ENCODE measurements around the gene COG3. TPM values are rescaled to one million over a fixed set of nuclear protein-coding genes. Genes with fewer than 3 reads are reported as not detected.

Gene COG3
- total RNA-seq, 1 experiment from 2014 or later = 17.6 TPM

DNA sequence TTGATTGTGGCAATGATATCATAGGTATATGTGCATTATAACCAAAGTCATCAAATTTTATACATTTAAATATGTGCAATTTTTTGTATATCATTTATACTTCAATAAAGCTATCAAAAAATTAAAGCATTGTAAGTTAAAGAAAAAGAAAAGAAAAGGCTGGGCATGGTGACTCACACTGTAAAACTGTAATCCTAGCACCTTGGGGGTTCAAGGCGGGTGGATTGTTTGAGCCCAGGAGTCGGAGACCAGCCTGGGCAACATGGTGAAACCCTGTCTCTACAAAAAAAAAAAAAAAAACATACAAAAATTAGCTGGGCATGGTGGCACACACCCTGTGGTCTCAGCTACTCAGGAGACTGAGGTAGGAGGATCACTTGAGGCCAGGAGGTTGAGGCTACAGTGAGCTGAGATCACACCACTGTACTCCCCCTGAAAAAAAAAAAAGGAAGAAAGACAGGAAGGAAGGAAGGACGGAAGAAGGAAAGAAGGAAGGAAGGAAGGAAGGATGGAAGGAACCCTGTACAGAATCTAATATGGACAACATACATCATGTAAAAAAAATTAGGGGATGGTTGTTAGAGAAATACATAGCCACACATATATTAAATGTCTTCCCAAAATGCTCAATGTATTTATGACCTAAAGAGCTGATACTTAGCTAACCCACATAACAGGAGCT lies 24.8 kb upstream of the COG3 start:
- intact Hi-C loops (cut with micrococcal nuclease) = no loop called here
- peaks cover 0 to 9% of the 10 kb centered on the region in 2 experiments; a peak in 2 of 4 replicates for H3K4me1 ChIP-seq (ENCODE audit: control insufficient read depth in 1 of 2, insufficient read depth in 2 of 2, low read length in 2 of 2)
- H3K27me3 ChIP-seq (ENCODE audit: insufficient read depth, low read length) = no peaks in the 10 kb centered on the region
- ChIA-PET RAD21 (ENCODE audit: low non-redundant PET in 1 of 2, low total read pairs in 2 of 2, uncharacterized antibody in 2 of 2, unreplicated experiment in 2 of 2) (no interaction called here), POLR2A (interaction anchor here (1.1 kb wide), 1 partner anchor 22 kb away, joined by 3 read pairs; the partner anchor contains the start of gene SLC25A30), CTCF (no interaction called here)
- no peaks in the 10 kb centered on the region for H3K36me3 ChIP-seq (ENCODE audit: control insufficient read depth in 1 of 2, insufficient read depth in 2 of 2, low read length in 2 of 2)
- no peak overlapping the region for H3K4me3 ChIP-seq (replicated peaks in 1 of 2; ENCODE audit: low read depth in 1 of 2, low read length in 2 of 2)
- H4K20me1 ChIP-seq (ENCODE audit: insufficient read depth) = no peaks in the 10 kb centered on the region
- H2AFZ ChIP-seq (ENCODE audit: low read depth, low read length, poor library complexity, severe bottlenecking) = no peak overlapping the region
- ATAC-seq (no peak), DNase-seq (ENCODE audit: low read depth, low spot score) (no peak)
- no peaks in the 10 kb centered on the region for H3K9me3 ChIP-seq (ENCODE audit: control insufficient read depth in 1 of 2, insufficient read depth in 1 of 2, low read depth in 1 of 2, low read length in 2 of 2)
- no TSS peak for BruUV-seq (replicated peaks)
- no peaks in the 10 kb centered on the region for H3K79me2 ChIP-seq (ENCODE audit: insufficient read depth, low read length)
- no peak overlapping the region for H3K4me2 ChIP-seq (ENCODE audit: low read length)
- H3K27ac ChIP-seq (ENCODE audit: low read depth, low read length) = no peak overlapping the region
- no peak overlapping the region for H3K9ac ChIP-seq (ENCODE audit: low read length)
- no peaks in the 10 kb centered on the region for H3K9me2 ChIP-seq (ENCODE audit: insufficient read depth)
- no peak for TF ChIP-seq POLR2A (IDR thresholded peaks at IDR 0.05; ENCODE audit: borderline replicate concordance, extremely low read depth, insufficient read depth, insufficient read length)

- H3K9ac ChIP-seq (ENCODE audit: low read length) = no peak overlapping the region
- H3K79me2 ChIP-seq (ENCODE audit: insufficient read depth, low read length) = no peaks in the 10 kb centered on the region
- 0 out of 2 replicates have a peak overlapping the region, but pooled peaks have one; percentile 1 for H3K4me2 ChIP-seq (ENCODE audit: low read length)
- ATAC-seq (peak; percentile 86), DNase-seq (ENCODE audit: low read depth, low spot score) (no peak)
- no peaks in the 10 kb centered on the region for H3K9me3 ChIP-seq (ENCODE audit: control insufficient read depth in 1 of 2, insufficient read depth in 1 of 2, low read depth in 1 of 2, low read length in 2 of 2)
- peaks cover 0 to 9% of the 10 kb centered on the region in 2 experiments; a peak in 2 of 4 replicates for H3K4me1 ChIP-seq (ENCODE audit: control insufficient read depth in 1 of 2, insufficient read depth in 2 of 2, low read length in 2 of 2)
- POLR2A ChIA-PET = no interaction called here
- RAD21 ChIA-PET (ENCODE audit: low non-redundant PET in 1 of 2, low total read pairs in 2 of 2, uncharacterized antibody in 2 of 2, unreplicated experiment in 2 of 2) = no interaction called here
- H3K27me3 ChIP-seq (ENCODE audit: insufficient read depth, low read length) = no peaks in the 10 kb centered on the region; the same call in 1 of the 2 replicates
- H3K9me2 ChIP-seq (ENCODE audit: insufficient read depth) = no peaks in the 10 kb centered on the region
- CTCF ChIA-PET = no interaction called here
- no peaks in the 10 kb centered on the region for H4K20me1 ChIP-seq (ENCODE audit: insufficient read depth)
- no peaks in the 10 kb centered on the region for H3K36me3 ChIP-seq (ENCODE audit: control insufficient read depth in 1 of 2, insufficient read depth in 2 of 2, low read length in 2 of 2)
- BruUV-seq (replicated peaks) = no TSS peak
- intact Hi-C loops (cut with micrococcal nuclease) = no loop called here
- peak overlapping the region; percentile 10 for H2AFZ ChIP-seq (ENCODE audit: low read depth, low read length, poor library complexity, severe bottlenecking)
- no peak overlapping the region for H3K27ac ChIP-seq (ENCODE audit: low read depth, low read length)
- no peak overlapping the region for H3K4me3 ChIP-seq (replicated peaks in 1 of 2; ENCODE audit: low read depth in 1 of 2, low read length in 2 of 2)
- TF ChIP-seq, protein P1, sequence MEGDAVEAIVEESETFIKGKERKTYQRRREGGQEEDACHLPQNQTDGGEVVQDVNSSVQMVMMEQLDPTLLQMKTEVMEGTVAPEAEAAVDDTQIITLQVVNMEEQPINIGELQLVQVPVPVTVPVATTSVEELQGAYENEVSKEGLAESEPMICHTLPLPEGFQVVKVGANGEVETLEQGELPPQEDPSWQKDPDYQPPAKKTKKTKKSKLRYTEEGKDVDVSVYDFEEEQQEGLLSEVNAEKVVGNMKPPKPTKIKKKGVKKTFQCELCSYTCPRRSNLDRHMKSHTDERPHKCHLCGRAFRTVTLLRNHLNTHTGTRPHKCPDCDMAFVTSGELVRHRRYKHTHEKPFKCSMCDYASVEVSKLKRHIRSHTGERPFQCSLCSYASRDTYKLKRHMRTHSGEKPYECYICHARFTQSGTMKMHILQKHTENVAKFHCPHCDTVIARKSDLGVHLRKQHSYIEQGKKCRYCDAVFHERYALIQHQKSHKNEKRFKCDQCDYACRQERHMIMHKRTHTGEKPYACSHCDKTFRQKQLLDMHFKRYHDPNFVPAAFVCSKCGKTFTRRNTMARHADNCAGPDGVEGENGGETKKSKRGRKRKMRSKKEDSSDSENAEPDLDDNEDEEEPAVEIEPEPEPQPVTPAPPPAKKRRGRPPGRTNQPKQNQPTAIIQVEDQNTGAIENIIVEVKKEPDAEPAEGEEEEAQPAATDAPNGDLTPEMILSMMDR (IDR thresholded peaks at IDR 0.05 in 2 of 3, conservative IDR thresholded peaks at IDR 0.05 in 1 of 3; ENCODE audit: borderline replicate concordance in 1 of 3, insufficient read depth in 1 of 3, low read depth in 2 of 3, low read length in 2 of 3) = peak in 2 of 3 experiments; percentile 21 to 24; a peak in 1 of 6 replicates
- TF ChIP-seq RAD21 (IDR thresholded peaks at IDR 0.05; ENCODE audit: low read depth) (peak; percentile 20; the same call in 1 of the 2 replicates), SP1 (IDR thresholded peaks at IDR 0.05; ENCODE audit: low read depth) (no peak), POLR2A (IDR thresholded peaks at IDR 0.05; ENCODE audit: borderline replicate concordance, extremely low read depth, insufficient read depth, insufficient read length) (no peak)
These were observed 23.1 kb upstream of the COG3 start for GRCh38 chr13:45441633-45442032.
